Ishikawa (cell line): ENCODE results near the gene CALN1.

Source experiments
- CEBPB ChIP-seq: IDR thresholded peaks from 2 replicates; pipeline ENCODE4 v1.6.1; 2012
- CREB1 ChIP-seq: IDR thresholded peaks from 2 replicates; pipeline ENCODE4 v1.6.1; 2012; ENCODE audit warnings: low read depth
- EGR1 ChIP-seq: IDR thresholded peaks from 2 replicates; pipeline ENCODE4 v1.6.1; 2012
- EP300 ChIP-seq: IDR thresholded peaks from 2 replicates; pipeline ENCODE4 v1.6.1; 2012; ENCODE audit warnings: borderline replicate concordance
- FOXM1 ChIP-seq: IDR thresholded peaks from 2 replicates; pipeline ENCODE4 v1.6.1; 2012; ENCODE audit warnings: low read depth, borderline replicate concordance
- MAX ChIP-seq: IDR thresholded peaks from 2 replicates; pipeline ENCODE4 v1.6.1; 2012
- NFIC ChIP-seq: IDR thresholded peaks from 2 replicates; pipeline ENCODE4 v1.6.1; 2012
- RAD21 ChIP-seq: IDR thresholded peaks from 2 replicates; pipeline ENCODE4 v1.6.1; 2012; ENCODE audit warnings: low read depth
- REST ChIP-seq: IDR thresholded peaks from 2 replicates; pipeline ENCODE4 v1.6.1; 2012; ENCODE audit warnings: low read depth, mild to moderate bottlenecking
- TAF1 ChIP-seq: IDR thresholded peaks from 2 replicates; pipeline ENCODE4 v1.6.1; 2012; ENCODE audit warnings: low read depth, mild to moderate bottlenecking
- TCF12 ChIP-seq: IDR thresholded peaks from 2 replicates; pipeline ENCODE4 v1.6.1; 2012; ENCODE audit warnings: low read depth
- TEAD4 ChIP-seq: IDR thresholded peaks from 2 replicates; pipeline ENCODE4 v1.6.1; 2012
- USF1 ChIP-seq: IDR thresholded peaks from 2 replicates; pipeline ENCODE4 v1.6.1; 2012
- YY1 ChIP-seq: IDR thresholded peaks from 2 replicates; pipeline ENCODE4 v1.6.1; 2012; ENCODE audit warnings: low read depth
- ZBTB7A ChIP-seq: IDR thresholded peaks from 2 replicates; pipeline ENCODE4 v1.6.1; 2012; ENCODE audit warnings: low read depth

The CALN1 gene

GRCh38 chr7:72309476-72309875 is 102.7 kb downstream of the CALN1 start:
- TF ChIP-seq CREB1, result no peak
- no peak for TF ChIP-seq FOXM1
- no peak for TF ChIP-seq TEAD4

GRCh38 chr7:72308986-72309385 is 103.2 kb downstream of the CALN1 start:
- TF ChIP-seq EGR1 (no peak), CEBPB (no peak), TCF12 (no peak), YY1 (no peak), RAD21 (no peak), USF1 (no peak), EP300 (no peak), NFIC (no peak), FOXM1 (no peak), ZBTB7A (no peak), MAX (no peak), CREB1 (no peak), REST (no peak), TAF1 (no peak), TEAD4 (no peak)

GRCh38 chr7:72307566-72307965 is 104.6 kb downstream of the CALN1 start:
- TF ChIP-seq YY1 (no peak), USF1 (no peak)

- TF ChIP-seq REST, result no peak
- TF ChIP-seq CREB1, result no peak
- no peak for TF ChIP-seq TEAD4
- TF ChIP-seq YY1, result no peak
- no peak for TF ChIP-seq EP300
- TF ChIP-seq MAX, result no peak
- no peak for TF ChIP-seq USF1
- TF ChIP-seq TCF12, result no peak
- TF ChIP-seq EGR1, result no peak
- TF ChIP-seq RAD21, result no peak
- no peak for TF ChIP-seq TAF1
- no peak for TF ChIP-seq FOXM1
- TF ChIP-seq ZBTB7A, result no peak
- no peak for TF ChIP-seq NFIC
Observed at GRCh38 chr7:72298912-72299311, 113.2 kb downstream of the CALN1 start.

- TF ChIP-seq RAD21 (no peak), CREB1 (no peak), TAF1 (no peak), CEBPB (no peak), MAX (no peak), NFIC (no peak), REST (no peak), FOXM1 (no peak), TEAD4 (no peak), USF1 (no peak), TCF12 (no peak), ZBTB7A (no peak), YY1 (no peak)
Observed at GRCh38 chr7:72298091-72298490, 114.0 kb downstream of the CALN1 start.
